Stomach smooth muscle (tissue), 2 donors: ENCODE measurements around the gene MSS51.
A peak's percentile ranks its signal among the peaks of the same experiment; 100 is the strongest.

ENCODE experiments used
- H3K27ac ChIP-seq: one replicate; pipeline ENCODE4 v1.7.0; 2013; ENCODE audit warnings: mild to moderate bottlenecking, low read length, inconsistent platforms
- H3K27me3 ChIP-seq, 2 donors: one replicate each; pipeline ENCODE4 v1.7.0; 2013; ENCODE audit warnings: low read length in 2 of 2; ENCODE audit not compliant: insufficient read depth in 2 of 2, control insufficient read depth in 1 of 2
- H3K36me3 ChIP-seq, 2 donors: one replicate each; pipeline ENCODE4 v1.7.0; 2013; ENCODE audit warnings: low read length in 2 of 2; ENCODE audit not compliant: control insufficient read depth in 2 of 2, insufficient read depth in 2 of 2
- H3K4me1 ChIP-seq: one replicate; pipeline ENCODE4 v1.7.0; 2013; ENCODE audit warnings: low read length; ENCODE audit not compliant: control insufficient read depth, insufficient read depth
- H3K4me3 ChIP-seq, 2 donors: one replicate each; pipeline ENCODE4 v1.7.0; 2013; ENCODE audit warnings: low read length in 2 of 2
- H3K9ac ChIP-seq, 2 donors: one replicate each; pipeline ENCODE4 v1.7.0; 2013; ENCODE audit warnings: low read length in 2 of 2, mild to moderate bottlenecking in 1 of 2
- H3K9me3 ChIP-seq, 2 donors: one replicate each; pipeline ENCODE4 v1.7.0; 2013; ENCODE audit warnings: low read length in 2 of 2; ENCODE audit not compliant: control insufficient read depth in 2 of 2
- donor health status: healthy.
- donor health status: Pancreatic carcinoma.

The MSS51 gene

DNA sequence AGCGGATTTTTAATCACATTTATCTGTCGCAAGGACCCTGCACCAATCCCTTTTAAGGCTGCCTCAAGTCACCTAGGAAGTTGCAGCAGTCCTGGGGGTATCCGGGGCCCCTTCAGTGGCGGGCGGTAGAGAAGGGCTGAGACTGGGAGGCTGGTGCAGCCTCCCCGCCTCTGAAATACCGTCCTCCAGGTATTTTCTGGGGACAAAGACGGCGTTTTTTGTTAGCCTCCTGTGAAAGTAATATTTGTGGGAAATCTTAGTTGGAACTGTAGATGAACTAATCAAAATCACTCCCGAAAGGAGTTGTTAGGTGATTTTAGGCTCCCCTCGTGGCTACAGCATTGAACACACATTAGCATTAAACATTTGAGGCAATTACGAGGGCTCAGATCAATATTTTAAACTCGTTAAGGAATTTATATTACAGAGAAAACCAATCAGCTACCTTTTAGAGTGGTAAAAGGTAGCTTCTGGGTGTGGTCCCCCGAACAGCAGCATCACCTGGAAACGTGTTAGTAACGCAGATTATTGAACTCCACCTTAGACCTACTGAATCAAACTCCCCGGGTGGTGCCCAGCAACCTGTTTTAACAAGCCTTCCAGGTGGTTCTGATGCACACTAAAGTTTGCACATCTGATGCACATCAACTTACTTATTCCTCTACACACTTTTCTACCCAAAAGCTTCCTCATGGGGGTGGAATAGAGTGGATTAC is 19.0 kb downstream of the MSS51 start:
- Histone ChIP-seq H3K9ac (peak overlapping the region; percentile 55 to 64), H3K4me1 (peaks cover 15% of the 10 kb centered on the region), H3K4me3 (peak overlapping the region; percentile 93), H3K27me3 (no peaks in the 10 kb centered on the region), H3K9me3 (no peaks in the 10 kb centered on the region), H3K36me3 (no peaks in the 10 kb centered on the region), H3K27ac (peak overlapping the region; percentile 92)

- H3K27ac ChIP-seq, result peak within 1 kb of the TSS; percentile 92
- peaks cover 15% of the 10 kb centered on the region for H3K4me1 ChIP-seq
- no peaks in the 10 kb centered on the region for H3K36me3 ChIP-seq
- peak within 1 kb of the TSS; percentile 70 to 91 for H3K9ac ChIP-seq
- H3K9me3 ChIP-seq, result no peaks in the 10 kb centered on the region
- no peaks in the 10 kb centered on the region for H3K27me3 ChIP-seq
- H3K4me3 ChIP-seq, result peak within 1 kb of the TSS; percentile 93
Measured at GRCh38 chr10:73413528-73414229, 19.7 kb downstream of the MSS51 start, which contains the start of gene ANXA7. Gene ANXA7, minus strand, starts transcription at chr10:73414058. Its CDS starts 13,202 bp downstream, at chr10:73400856.

DNA sequence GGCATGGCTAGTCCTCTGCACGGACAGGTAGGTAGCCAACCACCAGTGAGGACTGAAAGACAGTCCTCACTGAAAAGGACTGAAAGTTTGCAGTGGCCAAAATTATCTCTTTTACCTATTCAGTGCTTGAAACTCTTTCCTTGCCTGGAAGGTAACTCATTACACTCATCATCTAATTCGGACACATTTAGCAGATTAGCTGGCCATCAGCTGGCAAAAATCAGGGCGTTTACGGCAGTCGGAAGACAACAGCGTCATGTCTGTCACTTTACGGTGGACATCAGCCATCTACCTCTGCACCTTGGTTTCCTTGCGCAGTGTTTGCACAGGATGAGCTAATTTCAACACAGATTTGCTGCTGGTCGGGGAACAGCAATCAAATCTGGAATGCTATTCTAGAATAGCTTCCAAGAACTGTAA is 20.2 kb downstream of the MSS51 start:
- peaks cover 15% of the 10 kb centered on the region for H3K4me1 ChIP-seq
- peak overlapping the region; percentile 70 to 91 for H3K9ac ChIP-seq
- H3K4me3 ChIP-seq, result peak overlapping the region; percentile 93

DNA sequence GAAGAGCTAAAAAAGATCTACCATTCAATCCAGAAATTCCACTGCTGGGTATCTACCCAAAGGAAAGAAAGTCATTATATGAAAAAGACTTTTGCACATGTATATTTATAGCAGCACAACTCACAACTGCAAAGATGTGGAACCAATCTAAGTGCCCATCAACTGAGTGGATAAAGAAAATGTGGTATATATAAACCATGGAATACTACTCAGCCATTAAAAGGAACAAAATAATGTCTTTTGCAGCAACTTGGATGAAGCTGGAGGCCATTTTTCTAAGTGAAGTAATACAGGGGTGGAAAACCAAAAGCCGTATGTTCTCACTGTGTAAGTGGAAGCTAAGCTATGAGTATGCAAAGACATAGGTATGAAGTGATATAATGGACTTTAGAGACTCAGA is 22.5 kb downstream of the MSS51 start:
- Histone ChIP-seq H3K4me3 (no peak overlapping the region), H3K27ac (no peak overlapping the region), H3K9me3 (no peaks in the 10 kb centered on the region), H3K4me1 (peaks cover 15% of the 10 kb centered on the region), H3K9ac (no peak overlapping the region), H3K27me3 (no peaks in the 10 kb centered on the region), H3K36me3 (no peaks in the 10 kb centered on the region)

More for the DNA sequence above, 20.2 kb downstream of the MSS51 start:
- Histone ChIP-seq H3K9me3 (no peaks in the 10 kb centered on the region), H3K36me3 (no peaks in the 10 kb centered on the region), H3K27me3 (no peaks in the 10 kb centered on the region), H3K27ac (peak overlapping the region; percentile 92)

DNA sequence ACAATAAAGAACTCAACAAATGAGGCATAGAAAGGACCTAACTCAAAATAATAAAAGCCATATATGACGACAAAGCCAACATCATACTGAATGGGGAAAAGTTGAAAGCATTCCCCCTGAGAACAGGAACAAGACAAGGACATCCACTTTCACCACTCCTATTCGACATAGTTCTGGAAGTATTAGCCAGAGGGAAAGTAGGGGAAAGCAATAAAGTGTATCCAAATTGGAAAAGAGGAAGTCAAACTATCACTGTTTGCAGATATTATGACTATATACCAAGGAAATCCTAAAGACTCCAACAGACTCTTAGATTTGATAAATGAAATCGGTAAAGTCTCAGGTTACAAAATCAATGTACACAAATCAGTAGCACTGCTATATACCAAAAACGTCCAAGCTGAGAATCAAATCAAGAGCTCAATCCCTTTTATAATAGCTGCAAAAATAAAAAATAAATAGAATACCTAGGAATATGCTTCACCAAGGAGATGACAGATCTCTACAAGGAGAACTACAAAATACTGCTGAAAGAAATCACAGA is 24.3 kb downstream of the MSS51 start:
- no peak overlapping the region for H3K4me3 ChIP-seq
- H3K4me1 ChIP-seq, result peaks cover 8% of the 10 kb centered on the region
- H3K27ac ChIP-seq, result no peak overlapping the region
- no peaks in the 10 kb centered on the region for H3K9me3 ChIP-seq
- no peaks in the 10 kb centered on the region for H3K36me3 ChIP-seq
- no peaks in the 10 kb centered on the region for H3K27me3 ChIP-seq
- no peak overlapping the region for H3K9ac ChIP-seq

DNA sequence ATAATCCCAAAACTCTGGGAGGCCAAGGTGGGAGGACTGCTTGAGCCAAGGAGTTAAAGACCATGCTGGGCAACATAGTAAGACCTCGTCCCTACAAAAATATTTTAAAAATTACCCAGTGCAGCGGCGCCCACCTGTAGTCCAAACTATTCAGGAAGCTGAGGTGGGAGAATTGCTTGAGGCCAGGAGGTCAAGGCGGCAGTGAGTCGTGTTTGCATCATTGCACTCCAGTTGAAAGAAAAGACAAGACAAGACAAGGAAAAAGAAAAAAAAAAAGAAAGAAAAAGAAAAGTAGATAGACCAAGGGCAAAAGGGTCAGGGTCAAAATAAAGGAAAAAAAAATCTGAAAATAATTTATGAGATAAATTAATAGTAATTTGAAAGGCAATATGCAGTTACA is 25.3 kb downstream of the MSS51 start:
- no peak overlapping the region for H3K4me3 ChIP-seq
- no peaks in the 10 kb centered on the region for H3K9me3 ChIP-seq
- H3K4me1 ChIP-seq, result peaks cover 5% of the 10 kb centered on the region
- H3K36me3 ChIP-seq, result no peaks in the 10 kb centered on the region
- H3K27ac ChIP-seq, result no peak overlapping the region
- H3K27me3 ChIP-seq, result no peaks in the 10 kb centered on the region
- H3K9ac ChIP-seq, result no peak overlapping the region

DNA sequence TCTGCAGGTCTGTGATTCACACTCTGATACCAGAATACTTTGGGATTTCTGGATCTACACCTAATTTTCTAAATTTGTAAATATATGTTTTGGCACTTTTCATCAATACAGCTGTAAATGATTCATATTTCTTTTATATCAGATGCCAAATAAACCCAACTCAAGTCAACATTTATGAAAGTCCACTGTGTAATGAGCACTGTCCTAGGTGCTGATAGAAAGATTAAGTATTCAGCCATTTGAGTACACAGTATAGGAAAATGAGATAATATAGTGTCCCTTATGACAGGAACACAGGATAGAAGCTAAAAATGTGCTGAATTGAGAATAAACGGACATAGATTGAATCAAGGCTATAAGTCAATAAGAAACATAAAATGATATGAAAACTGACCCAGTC is 25.9 kb downstream of the MSS51 start:
- Histone ChIP-seq H3K36me3 (no peaks in the 10 kb centered on the region), H3K27me3 (no peaks in the 10 kb centered on the region), H3K4me3 (no peak overlapping the region), H3K4me1 (no peaks in the 10 kb centered on the region), H3K27ac (no peak overlapping the region), H3K9me3 (no peaks in the 10 kb centered on the region), H3K9ac (no peak overlapping the region)

DNA sequence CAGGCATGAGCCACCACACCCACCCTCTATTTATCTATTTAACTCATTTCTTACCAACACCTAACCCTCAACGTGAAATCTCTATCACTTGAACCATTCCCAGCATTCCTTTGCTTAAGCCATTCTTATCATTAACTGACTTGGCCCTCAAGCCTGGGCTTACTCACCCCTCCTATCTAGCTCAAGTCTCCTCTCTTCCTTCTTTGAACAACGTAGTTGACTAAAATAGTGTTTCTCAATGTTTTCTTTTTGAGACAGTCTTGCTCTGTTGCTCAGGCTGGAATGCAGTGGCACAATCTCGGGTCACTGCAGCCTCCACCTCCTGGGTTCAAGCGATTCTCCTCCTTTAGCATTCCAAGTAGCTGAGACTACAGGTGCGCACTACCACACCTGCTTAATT is 26.5 kb downstream of the MSS51 start:
- Histone ChIP-seq H3K36me3 (no peaks in the 10 kb centered on the region), H3K27me3 (no peaks in the 10 kb centered on the region), H3K9me3 (no peaks in the 10 kb centered on the region), H3K4me1 (no peaks in the 10 kb centered on the region), H3K4me3 (no peak overlapping the region), H3K9ac (no peak overlapping the region), H3K27ac (no peak overlapping the region)

- Histone ChIP-seq H3K27ac (no peak overlapping the region), H3K27me3 (no peaks in the 10 kb centered on the region), H3K36me3 (no peaks in the 10 kb centered on the region), H3K9me3 (no peaks in the 10 kb centered on the region), H3K4me3 (no peak overlapping the region), H3K4me1 (no peaks in the 10 kb centered on the region), H3K9ac (no peak overlapping the region)
Measured at GRCh38 chr10:73405556-73405955, 27.8 kb downstream of the MSS51 start.

- H3K4me1 ChIP-seq, result no peaks in the 10 kb centered on the region
- H3K9ac ChIP-seq, result no peak overlapping the region
- H3K9me3 ChIP-seq, result no peaks in the 10 kb centered on the region
- H3K27me3 ChIP-seq, result no peaks in the 10 kb centered on the region
- H3K4me3 ChIP-seq, result no peak overlapping the region
- peaks cover 0 to 3% of the 10 kb centered on the region in 2 donors for H3K36me3 ChIP-seq
- no peak overlapping the region for H3K27ac ChIP-seq
Measured at GRCh38 chr10:73404690-73405089, 28.7 kb downstream of the MSS51 start.

DNA sequence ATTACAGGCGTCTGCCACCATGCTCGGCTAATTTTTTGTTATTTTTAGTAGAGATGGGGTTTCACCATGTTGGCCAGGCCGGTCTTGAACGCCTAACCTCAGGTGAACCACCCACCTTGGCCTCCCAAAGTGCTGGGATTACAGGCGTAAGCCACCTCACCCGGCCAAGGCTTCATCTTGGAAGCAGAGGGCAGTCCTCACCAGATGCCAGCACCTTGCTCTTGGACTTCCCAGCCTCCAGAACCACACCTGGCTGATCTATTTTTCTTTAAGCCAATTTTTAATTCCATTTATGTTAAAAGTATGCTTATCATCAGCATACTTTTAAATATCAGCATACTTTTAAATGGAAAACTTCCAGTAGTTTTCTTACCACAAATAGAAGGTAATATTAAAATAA is 31.7 kb downstream of the MSS51 start:
- Histone ChIP-seq H3K27ac (no peak overlapping the region), H3K4me1 (no peaks in the 10 kb centered on the region), H3K4me3 (no peak overlapping the region), H3K36me3 (peaks cover 11 to 13% of the 10 kb centered on the region in 2 donors), H3K9me3 (no peaks in the 10 kb centered on the region), H3K9ac (no peak overlapping the region), H3K27me3 (no peaks in the 10 kb centered on the region)
